OCI-LY3 (cell line): Measurements from ENCODE around the gene IGIP.

Experiments used
- EZH2phosphoT487 ChIP-seq: fragments of 200-600 bp; shearing (Covaris generic); IDR thresholded peaks from 2 replicates; pipeline ENCODE4 v1.6.1; 2018; ENCODE audit warnings: antibody characterized with exemption, mixed run types, low read depth
- TF ChIP-seq, protein P1 (sequence below): fragments of 200-600, 300-600 bp; sonication (generic); IDR thresholded peaks from 2 replicates; pipeline ENCODE4 v1.5.1; 2014; ENCODE audit warnings: antibody characterized with exemption, low read length, low read depth

DNA sequence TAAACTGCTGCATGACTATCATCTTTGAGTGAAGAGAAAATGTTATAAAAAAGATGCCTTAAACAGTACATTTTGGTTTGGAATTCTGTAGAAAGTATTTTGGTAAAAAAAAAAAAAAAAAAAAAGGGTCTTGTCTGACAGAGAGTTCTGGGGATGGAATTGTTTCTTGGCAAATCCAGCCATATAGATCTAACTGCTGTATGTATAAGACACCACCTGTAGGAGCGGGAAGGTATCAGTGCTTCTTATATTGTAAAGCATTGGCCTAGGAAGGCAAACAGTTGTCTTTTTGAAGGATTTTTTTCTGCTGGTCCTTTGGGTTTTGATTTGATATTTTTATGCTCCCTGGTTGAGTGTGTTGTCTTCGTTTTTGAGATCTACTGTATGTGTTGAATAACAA lies 9.0 kb upstream of the IGIP start:
- TF ChIP-seq, protein P1, sequence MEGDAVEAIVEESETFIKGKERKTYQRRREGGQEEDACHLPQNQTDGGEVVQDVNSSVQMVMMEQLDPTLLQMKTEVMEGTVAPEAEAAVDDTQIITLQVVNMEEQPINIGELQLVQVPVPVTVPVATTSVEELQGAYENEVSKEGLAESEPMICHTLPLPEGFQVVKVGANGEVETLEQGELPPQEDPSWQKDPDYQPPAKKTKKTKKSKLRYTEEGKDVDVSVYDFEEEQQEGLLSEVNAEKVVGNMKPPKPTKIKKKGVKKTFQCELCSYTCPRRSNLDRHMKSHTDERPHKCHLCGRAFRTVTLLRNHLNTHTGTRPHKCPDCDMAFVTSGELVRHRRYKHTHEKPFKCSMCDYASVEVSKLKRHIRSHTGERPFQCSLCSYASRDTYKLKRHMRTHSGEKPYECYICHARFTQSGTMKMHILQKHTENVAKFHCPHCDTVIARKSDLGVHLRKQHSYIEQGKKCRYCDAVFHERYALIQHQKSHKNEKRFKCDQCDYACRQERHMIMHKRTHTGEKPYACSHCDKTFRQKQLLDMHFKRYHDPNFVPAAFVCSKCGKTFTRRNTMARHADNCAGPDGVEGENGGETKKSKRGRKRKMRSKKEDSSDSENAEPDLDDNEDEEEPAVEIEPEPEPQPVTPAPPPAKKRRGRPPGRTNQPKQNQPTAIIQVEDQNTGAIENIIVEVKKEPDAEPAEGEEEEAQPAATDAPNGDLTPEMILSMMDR: no peak
- no peak for TF ChIP-seq EZH2phosphoT487
